NT2/D1 (cell line): ENCODE measurements around the gene ZDHHC6.
"Not testable (repeated sequence)": the region's sequence is repeated elsewhere in the genome, so short reads cannot be mapped to it uniquely, and the experiment has no call there.

ENCODE experiments used
- DNase-seq: peaks from one replicate; pipeline ENCODE4 v3.0.0-alpha.2; 2011; ENCODE audit warnings: low read depth, low spot score
- H3K27me3 ChIP-seq: 2 replicates; pipeline ENCODE4 v1.6.0; 2011; ENCODE audit warnings: mild to moderate bottlenecking; ENCODE audit not compliant: insufficient read length, insufficient read depth
- H3K36me3 ChIP-seq: 2 replicates; pipeline ENCODE4 v1.6.1; 2011; ENCODE audit warnings: mild to moderate bottlenecking, low read length, mixed read lengths; ENCODE audit not compliant: insufficient read depth, insufficient read length
- H3K4me1 ChIP-seq: 2 replicates; pipeline ENCODE4 v1.5.1; 2011; ENCODE audit not compliant: insufficient read depth, insufficient read length
- H3K4me3 ChIP-seq: 2 replicates; pipeline ENCODE4 v1.5.1; 2011; ENCODE audit warnings: low read depth; ENCODE audit not compliant: insufficient read length
- H3K9ac ChIP-seq: 2 replicates; pipeline ENCODE4 v1.6.0; 2011; ENCODE audit warnings: low read depth; ENCODE audit not compliant: insufficient read length
- H3K9me3 ChIP-seq: 2 replicates; pipeline ENCODE4 v1.5.1; 2011; ENCODE audit warnings: mild to moderate bottlenecking, low read length; ENCODE audit not compliant: insufficient read depth
- SUZ12 ChIP-seq: IDR thresholded peaks from 2 replicates; pipeline ENCODE4 v1.6.1; 2011; ENCODE audit not compliant: insufficient read length, insufficient read depth; ENCODE audit errors: extremely low read depth
- YY1 ChIP-seq: IDR thresholded peaks from 2 replicates; pipeline ENCODE4 v1.6.1; 2011; ENCODE audit not compliant: insufficient read length, insufficient read depth
- ZNF274 ChIP-seq: IDR thresholded peaks from 2 replicates; pipeline ENCODE4 v1.6.1; 2011; ENCODE audit warnings: mild to moderate bottlenecking, low read depth, low read length

ZDHHC6 gene

GRCh38 chr10:112424651-112425050 lies 22.1 kb downstream of the ZDHHC6 start:
- Histone ChIP-seq H3K4me1 (no peaks in the 10 kb centered on the region), H3K36me3 (peaks cover 9% of the 10 kb centered on the region), H3K9ac (no peak overlapping the region), H3K4me3 (no peak overlapping the region), H3K27me3 (no peaks in the 10 kb centered on the region), H3K9me3 (no peaks in the 10 kb centered on the region)
- TF ChIP-seq ZNF274 (no peak), YY1 (no peak), SUZ12 (no peak)
- no peak for DNase-seq

- Histone ChIP-seq H3K4me3 (no peak overlapping the region), H3K9ac (no peak overlapping the region), H3K36me3 (no peaks in the 10 kb centered on the region), H3K27me3 (no peaks in the 10 kb centered on the region), H3K9me3 (no peaks in the 10 kb centered on the region), H3K4me1 (no peaks in the 10 kb centered on the region)
- no peak for DNase-seq
- TF ChIP-seq ZNF274 = no peak
- no peak for TF ChIP-seq SUZ12
- TF ChIP-seq YY1 = no peak
Measured at GRCh38 chr10:112421731-112422130, 25.0 kb downstream of the ZDHHC6 start.

- Histone ChIP-seq H3K4me3 (no peak overlapping the region), H3K9me3 (no peaks in the 10 kb centered on the region), H3K4me1 (no peaks in the 10 kb centered on the region), H3K27me3 (no peaks in the 10 kb centered on the region), H3K36me3 (no peaks in the 10 kb centered on the region), H3K9ac (no peak overlapping the region)
- no peak for DNase-seq
- TF ChIP-seq YY1 (no peak), ZNF274 (no peak), SUZ12 (no peak)
Measured at GRCh38 chr10:112412696-112413095, 34.0 kb downstream of the ZDHHC6 start.

GRCh38 chr10:112409755-112410154 lies 37.0 kb downstream of the ZDHHC6 start:
- H3K36me3 ChIP-seq = no peaks in the 10 kb centered on the region
- no peak overlapping the region for H3K4me3 ChIP-seq
- no peak for DNase-seq
- H3K9ac ChIP-seq = no peak overlapping the region
- no peaks in the 10 kb centered on the region for H3K27me3 ChIP-seq
- H3K9me3 ChIP-seq = no peaks in the 10 kb centered on the region
- TF ChIP-seq YY1 = no peak
- TF ChIP-seq SUZ12 = no peak
- no peak for TF ChIP-seq ZNF274
- no peaks in the 10 kb centered on the region for H3K4me1 ChIP-seq

GRCh38 chr10:112409299-112409698 lies 37.4 kb downstream of the ZDHHC6 start:
- H3K27me3 ChIP-seq = no peaks in the 10 kb centered on the region
- H3K4me1 ChIP-seq = no peaks in the 10 kb centered on the region
- no peaks in the 10 kb centered on the region for H3K9me3 ChIP-seq
- no peaks in the 10 kb centered on the region for H3K36me3 ChIP-seq
- H3K9ac ChIP-seq = no peak overlapping the region
- DNase-seq = no peak
- TF ChIP-seq SUZ12 = no peak
- TF ChIP-seq ZNF274 = no peak
- no peak for TF ChIP-seq YY1
- no peak overlapping the region for H3K4me3 ChIP-seq

- Histone ChIP-seq H3K27me3 (no peaks in the 10 kb centered on the region), H3K9ac (no peak overlapping the region), H3K4me3 (no peak overlapping the region), H3K4me1 (no peaks in the 10 kb centered on the region), H3K9me3 (no peaks in the 10 kb centered on the region), H3K36me3 (no peaks in the 10 kb centered on the region)
- TF ChIP-seq YY1 = no peak
- TF ChIP-seq ZNF274 = no peak
- no peak for TF ChIP-seq SUZ12
- DNase-seq = no peak
Measured at GRCh38 chr10:112407696-112408095, 39.0 kb downstream of the ZDHHC6 start.

GRCh38 chr10:112406806-112407205 lies 39.9 kb downstream of the ZDHHC6 start:
- H3K9me3 ChIP-seq, H3K9ac ChIP-seq, H3K4me3 ChIP-seq, DNase-seq, H3K4me1 ChIP-seq, H3K36me3 ChIP-seq, H3K27me3 ChIP-seq: not testable (repeated sequence)

GRCh38 chr10:112404617-112405016 lies 42.1 kb downstream of the ZDHHC6 start:
- no peaks in the 10 kb centered on the region for H3K4me1 ChIP-seq
- no peaks in the 10 kb centered on the region for H3K9me3 ChIP-seq
- TF ChIP-seq ZNF274 (no peak), SUZ12 (no peak), YY1 (no peak)
- H3K9ac ChIP-seq = no peak overlapping the region
- H3K36me3 ChIP-seq = no peaks in the 10 kb centered on the region
- H3K27me3 ChIP-seq = no peaks in the 10 kb centered on the region
- DNase-seq = no peak
- no peak overlapping the region for H3K4me3 ChIP-seq
